ENCODE results near the gene AGAP1. TPM values are rescaled to one million over a fixed set of nuclear protein-coding genes. Genes with fewer than 3 reads are reported as not detected.

AGAP1 gene
- total RNA-seq, 6 experiments from 2014 or later = 14.1 to 16.0 (median 15.1) TPM

DNA sequence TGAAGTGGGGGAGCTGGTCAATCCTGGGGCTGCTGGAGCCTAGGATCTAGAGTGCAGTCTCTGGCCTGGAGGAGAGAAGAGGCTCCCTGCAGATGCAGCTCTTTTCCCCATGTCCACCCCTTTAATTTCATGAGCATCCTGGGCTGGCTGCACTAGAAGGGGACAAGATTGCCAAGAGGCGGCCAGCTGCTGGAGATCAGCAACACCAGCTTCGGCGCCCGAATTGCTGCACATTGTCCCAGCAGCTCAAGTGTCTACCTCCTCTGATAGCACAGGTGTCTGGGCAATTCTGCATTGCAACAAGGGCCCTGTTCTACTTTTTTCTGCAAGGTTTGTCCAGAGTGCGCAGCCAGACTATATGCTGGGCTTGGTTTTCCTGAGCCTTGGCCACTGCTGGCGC, 125.7 kb downstream of the AGAP1 start:
- no peak for TF ChIP-seq CTCF (IDR thresholded peaks at IDR 0.05)
- Mint-ChIP-seq H3K36me3 (ENCODE audit: low read depth) (no peaks in the 10 kb centered on the region), H3K4me1 (ENCODE audit: low read depth) (peaks cover 44% of the 10 kb centered on the region), H3K4me3 (no peak overlapping the region), H3K9me3 (no peaks in the 10 kb centered on the region), H3K27ac (no peak overlapping the region), H3K27me3 (ENCODE audit: insufficient read depth) (peaks cover 3% of the 10 kb centered on the region; the same call in 1 of the 2 replicates)
- DNase-seq = no peak

DNA sequence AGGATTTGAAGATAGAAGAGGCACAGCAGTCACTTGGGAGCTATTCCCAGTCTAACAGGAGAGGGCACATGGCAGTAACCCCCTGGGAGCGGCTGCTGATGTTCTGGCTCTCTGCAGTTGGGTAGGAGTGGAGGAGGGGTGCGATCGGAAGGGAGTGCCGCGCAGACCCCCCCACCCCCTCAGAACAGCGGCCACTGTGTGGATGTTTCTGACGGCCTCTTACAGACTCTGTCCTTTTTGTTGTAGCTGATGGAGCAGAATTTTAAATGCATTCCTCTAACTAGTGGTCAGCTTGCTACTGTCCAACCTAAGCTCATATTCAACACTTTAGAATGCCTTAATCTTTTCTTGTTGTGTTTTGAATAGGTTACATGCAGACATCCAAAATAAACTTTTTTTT, 127.9 kb downstream of the AGAP1 start:
- Mint-ChIP-seq H3K4me3 (no peak overlapping the region), H3K36me3 (ENCODE audit: low read depth) (no peaks in the 10 kb centered on the region), H3K27me3 (ENCODE audit: insufficient read depth) (peaks cover 3% of the 10 kb centered on the region), H3K9me3 (no peaks in the 10 kb centered on the region), H3K27ac (no peak overlapping the region), H3K4me1 (ENCODE audit: low read depth) (peaks cover 27% of the 10 kb centered on the region)
- TF ChIP-seq CTCF (IDR thresholded peaks at IDR 0.05) = no peak
- no peak for DNase-seq

GRCh38 chr2:235623111-235623510, 129.3 kb downstream of the AGAP1 start:
- Mint-ChIP-seq H3K9me3 (no peaks in the 10 kb centered on the region), H3K4me1 (ENCODE audit: low read depth) (peaks cover 20% of the 10 kb centered on the region), H3K27ac (no peak overlapping the region), H3K36me3 (ENCODE audit: low read depth) (no peaks in the 10 kb centered on the region), H3K27me3 (ENCODE audit: insufficient read depth) (peaks cover 3% of the 10 kb centered on the region), H3K4me3 (no peak overlapping the region)
- TF ChIP-seq CTCF (IDR thresholded peaks at IDR 0.05) = no peak
- no peak for DNase-seq

- peaks cover 14% of the 10 kb centered on the region for H3K4me1 Mint-ChIP-seq (ENCODE audit: low read depth)
- H3K27ac Mint-ChIP-seq = no peak overlapping the region
- H3K27me3 Mint-ChIP-seq (ENCODE audit: insufficient read depth) = peaks cover 3% of the 10 kb centered on the region
- no peak for TF ChIP-seq CTCF (IDR thresholded peaks at IDR 0.05)
- no peak for DNase-seq
- H3K9me3 Mint-ChIP-seq = no peaks in the 10 kb centered on the region
- H3K4me3 Mint-ChIP-seq = no peak overlapping the region
- H3K36me3 Mint-ChIP-seq (ENCODE audit: low read depth) = no peaks in the 10 kb centered on the region
These were observed 129.9 kb downstream of the AGAP1 start for GRCh38 chr2:235623752-235624151.

- no peak for TF ChIP-seq CTCF (IDR thresholded peaks at IDR 0.05)
- H3K4me3 Mint-ChIP-seq = no peak overlapping the region
- no peaks in the 10 kb centered on the region for H3K36me3 Mint-ChIP-seq (ENCODE audit: low read depth)
- no peaks in the 10 kb centered on the region for H3K9me3 Mint-ChIP-seq
- no peak overlapping the region for H3K27ac Mint-ChIP-seq
- H3K27me3 Mint-ChIP-seq (ENCODE audit: insufficient read depth) = no peaks in the 10 kb centered on the region; the same call in 1 of the 2 replicates
- no peak for DNase-seq
- peaks cover 11% of the 10 kb centered on the region for H3K4me1 Mint-ChIP-seq (ENCODE audit: low read depth)
These were observed 132.8 kb downstream of the AGAP1 start for GRCh38 chr2:235626658-235627057.

- Mint-ChIP-seq H3K4me3 (no peak overlapping the region), H3K27me3 (ENCODE audit: insufficient read depth) (no peaks in the 10 kb centered on the region; the same call in 1 of the 2 replicates), H3K27ac (no peak overlapping the region), H3K9me3 (no peaks in the 10 kb centered on the region), H3K4me1 (ENCODE audit: low read depth) (peaks cover 5% of the 10 kb centered on the region), H3K36me3 (ENCODE audit: low read depth) (no peaks in the 10 kb centered on the region)
- TF ChIP-seq CTCF (IDR thresholded peaks at IDR 0.05) = no peak
- no peak for DNase-seq
These were observed 133.8 kb downstream of the AGAP1 start for GRCh38 chr2:235627682-235628081.

Measured in HFFc6 (cell line).